Activated naive CD4-positive, alpha-beta T cell treated with anti-CD3 and anti-CD28 coated beads, Interleukin-2, amount 50 U/mL, for 16 hours (primary cell): Measurements from ENCODE around the gene GSTM4.
A peak's percentile ranks its signal among the peaks of the same experiment; 100 is the strongest.
"Not testable (repeated sequence)": the region's sequence is repeated elsewhere in the genome, so short reads cannot be mapped to it uniquely, and the experiment has no call there.

Experiments
- DNase-seq: peaks from one replicate; pipeline ENCODE4 v3.0.0-alpha.2; 2020

Gene GSTM4

DNA sequence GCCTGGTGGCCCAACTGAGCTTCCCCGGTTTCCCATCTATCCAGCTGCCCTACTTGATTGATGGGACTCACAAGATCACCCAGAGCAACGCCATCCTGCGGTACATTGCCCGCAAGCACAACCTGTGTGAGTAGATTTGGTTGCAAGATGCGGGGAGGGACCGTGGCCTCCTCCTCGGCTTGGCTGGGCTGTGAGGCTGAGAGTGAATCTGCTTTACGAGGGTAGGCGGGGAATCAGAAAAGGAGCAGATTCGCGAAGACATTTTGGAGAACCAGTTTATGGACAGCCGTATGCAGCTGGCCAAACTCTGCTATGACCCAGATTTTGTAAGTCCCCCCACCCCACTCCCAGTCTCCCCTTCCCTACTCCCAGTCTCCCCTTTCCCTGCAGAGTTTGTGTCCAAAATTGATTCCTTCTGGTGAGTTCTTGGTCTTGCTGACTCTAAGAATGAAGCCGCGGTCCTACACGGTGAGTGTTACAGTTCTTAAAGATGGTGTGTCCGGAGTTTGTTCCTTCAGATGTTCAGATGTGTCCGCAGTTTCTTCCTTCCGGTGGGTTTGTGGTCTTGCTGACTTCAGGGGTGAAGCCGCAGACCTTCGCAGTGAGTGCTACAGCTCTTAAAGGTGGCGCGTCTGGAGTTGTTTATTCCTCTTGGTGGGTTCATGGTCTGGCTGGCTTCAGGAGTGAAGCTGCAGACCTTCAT is 13.5 kb downstream of the GSTM4 start:
- no peak for DNase-seq

DNA sequence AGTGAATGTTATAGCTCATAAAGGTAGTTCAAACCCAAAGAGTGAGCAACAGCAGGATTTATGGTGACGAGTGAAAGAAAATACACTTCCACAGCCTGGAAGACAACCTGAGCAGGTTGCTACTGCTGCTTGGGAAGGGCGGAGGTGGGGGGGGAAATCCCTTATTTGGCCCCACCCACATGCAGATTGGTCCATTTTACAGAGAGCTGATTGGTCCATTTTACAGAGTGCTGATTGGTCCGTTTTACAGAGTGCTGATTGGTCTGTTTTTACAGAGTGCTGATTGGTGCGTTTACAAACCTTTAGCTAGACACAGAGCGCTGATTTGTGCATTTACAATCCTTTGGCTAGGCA is 14.0 kb downstream of the GSTM4 start:
- DNase-seq = not testable (repeated sequence)

DNA sequence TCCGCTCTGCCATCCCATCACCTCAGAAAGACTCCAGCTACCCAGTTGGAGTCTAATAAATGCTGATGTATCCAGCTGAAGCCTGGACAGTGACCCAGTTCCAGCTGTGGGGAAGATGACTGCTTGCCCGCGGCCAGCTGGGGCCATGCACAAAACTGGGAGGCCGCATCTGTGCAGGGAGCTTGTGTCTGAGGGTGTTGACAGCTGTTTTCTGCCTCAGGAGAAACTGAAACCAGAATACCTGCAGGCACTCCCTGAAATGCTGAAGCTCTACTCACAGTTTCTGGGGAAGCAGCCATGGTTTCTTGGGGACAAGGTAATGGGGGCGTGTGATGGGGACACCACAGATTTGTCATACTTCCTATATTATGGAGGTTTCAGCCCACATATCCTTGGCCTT is 15.2 kb downstream of the GSTM4 start:
- DNase-seq = no peak

DNA sequence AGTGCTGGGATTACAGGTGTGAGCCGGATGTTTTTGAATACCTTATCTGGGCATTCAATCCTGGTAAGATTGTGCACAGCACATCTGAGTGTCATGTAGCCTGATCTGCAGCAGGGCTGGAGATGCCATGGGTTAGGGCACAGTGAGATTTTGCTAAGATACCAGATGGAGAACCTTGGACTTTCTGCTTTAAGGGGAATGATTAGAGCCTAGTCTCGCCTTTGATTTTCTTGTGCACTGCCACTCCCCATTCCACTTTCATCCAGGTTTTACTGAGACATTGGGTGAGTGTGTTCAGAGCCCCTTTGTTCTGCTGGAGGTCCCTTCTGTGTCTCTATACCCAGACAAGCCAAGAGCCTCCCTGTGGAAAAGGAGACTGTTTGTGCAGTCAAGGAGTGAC is 18.0 kb downstream of the GSTM4 start:
- DNase-seq = not testable (repeated sequence)

DNA sequence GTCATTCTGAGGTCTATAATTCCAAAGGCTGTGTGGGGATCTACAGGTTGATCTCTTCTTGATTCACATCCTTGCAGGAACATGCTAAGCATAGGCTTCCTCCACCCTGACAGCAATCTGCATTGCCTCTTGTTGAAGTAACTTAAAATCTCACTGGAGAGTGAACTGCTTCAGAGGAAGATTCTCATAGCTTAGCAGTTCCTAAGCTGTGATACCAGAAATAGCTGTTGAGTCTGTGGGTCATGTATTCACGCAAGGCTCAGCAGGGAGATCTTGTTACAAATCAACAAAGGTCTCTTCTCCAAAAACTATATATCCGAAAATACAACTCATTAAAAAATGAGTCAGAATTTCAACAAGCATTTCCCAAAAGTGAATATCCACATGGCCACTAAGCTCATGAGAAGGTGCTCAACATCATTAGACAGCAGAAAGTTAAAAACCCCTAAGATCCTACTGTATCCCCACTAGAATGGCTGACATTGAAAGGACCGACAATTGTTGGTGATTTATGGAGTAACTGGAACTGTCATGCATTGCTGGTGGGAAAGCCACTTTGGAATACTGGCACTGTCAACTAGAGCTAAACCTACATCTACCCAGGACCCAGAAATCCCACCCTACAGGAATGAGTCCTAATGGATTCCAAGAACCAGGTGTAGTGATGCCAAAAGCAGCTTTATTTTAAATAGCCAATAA is 20.9 kb downstream of the GSTM4 start:
- not testable (repeated sequence) for DNase-seq

DNA sequence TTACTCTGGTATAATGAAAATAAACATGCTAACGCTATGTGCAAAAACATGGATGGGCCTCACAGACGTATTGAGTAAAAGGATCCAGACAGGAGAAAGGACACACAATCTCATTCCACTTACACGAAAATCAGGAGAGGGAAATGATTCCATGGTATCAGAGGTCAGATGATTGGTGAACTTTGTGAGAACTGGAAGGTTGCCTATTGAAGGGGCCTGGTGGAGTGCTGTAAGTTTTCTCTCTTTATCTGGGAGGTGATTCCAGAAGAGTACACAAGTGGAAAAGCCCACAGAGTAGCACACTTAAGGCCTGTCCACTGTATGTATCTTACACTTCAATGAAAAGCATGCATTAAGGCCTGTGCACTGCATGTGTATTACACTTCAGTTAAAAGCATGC is 21.6 kb downstream of the GSTM4 start:
- DNase-seq = no peak

DNA sequence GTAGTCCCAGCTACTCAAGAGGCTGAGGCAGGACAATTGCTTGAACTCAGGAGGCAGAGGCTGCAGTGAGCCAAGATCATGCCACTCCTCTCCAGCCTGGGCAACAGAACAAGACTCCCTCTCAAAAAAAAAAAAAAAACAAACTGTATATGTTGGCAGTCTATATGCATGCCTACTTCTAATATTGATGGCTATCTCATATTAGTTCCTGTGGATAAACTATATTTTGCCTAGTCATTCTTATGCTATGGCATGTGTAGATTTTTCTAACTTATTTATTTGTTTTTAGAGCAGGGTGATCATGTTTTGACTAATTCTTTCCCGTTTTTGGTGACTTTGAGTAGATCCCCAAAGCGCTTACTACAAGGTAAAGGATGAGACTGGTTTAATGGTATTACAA is 22.7 kb downstream of the GSTM4 start:
- not testable (repeated sequence) for DNase-seq

DNA sequence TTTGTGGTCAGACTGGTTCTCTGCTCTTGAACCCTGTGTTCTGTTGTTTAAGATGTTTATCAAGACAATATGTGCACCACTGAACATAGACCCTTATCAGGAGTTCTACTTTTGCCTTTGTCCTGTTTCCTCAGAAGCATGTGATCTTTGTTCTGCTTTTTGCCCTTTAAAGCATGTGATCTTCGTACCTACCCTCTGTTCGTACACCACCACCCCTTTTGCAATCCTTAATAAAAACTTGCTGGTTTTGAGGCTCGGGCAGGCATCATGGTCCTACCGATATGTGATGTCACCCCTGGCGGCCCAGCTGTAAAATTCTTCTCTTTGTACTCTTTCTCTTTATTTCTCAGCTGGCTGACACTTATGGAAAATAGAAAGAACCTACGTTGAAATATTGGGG is 28.9 kb downstream of the GSTM4 start:
- not testable (repeated sequence) for DNase-seq

DNA sequence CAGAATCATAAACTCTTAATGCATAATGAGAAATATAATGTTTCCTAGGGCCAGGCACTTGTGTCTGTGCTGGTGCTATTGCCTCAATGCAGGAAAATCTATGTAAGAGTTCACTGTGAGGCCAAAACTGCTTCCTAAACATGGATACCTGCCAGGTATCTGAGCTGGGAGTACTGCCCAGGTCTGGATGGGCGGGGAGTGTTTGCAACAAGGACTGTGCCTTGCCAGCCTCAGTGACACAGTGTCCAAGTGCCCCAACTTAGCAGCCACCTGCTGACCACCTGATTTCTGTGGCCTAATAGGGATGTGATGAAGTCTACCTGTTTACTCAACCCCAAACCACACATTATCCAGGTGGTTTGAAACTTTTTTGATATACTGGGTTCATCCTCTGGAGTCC is 29.5 kb downstream of the GSTM4 start:
- DNase-seq = not testable (repeated sequence)

DNA sequence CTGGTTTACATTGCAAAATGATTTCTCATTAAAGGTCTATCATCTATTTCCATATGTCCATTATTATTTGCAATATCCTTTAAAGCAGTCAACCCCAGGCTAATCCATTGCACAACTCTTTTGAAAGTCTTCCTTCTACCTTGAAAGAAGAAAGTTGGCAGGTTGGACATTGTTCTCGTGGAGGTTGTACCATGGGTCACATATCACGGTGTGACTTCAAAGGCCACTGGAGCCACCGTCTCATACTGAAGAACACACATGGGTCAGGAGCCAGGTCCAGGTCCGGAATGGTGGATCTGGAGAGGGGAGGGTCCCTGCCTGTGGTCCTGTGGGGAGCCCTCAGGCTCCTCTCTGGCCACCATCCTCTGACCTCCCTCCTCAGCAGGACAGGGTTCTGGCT is 30.0 kb downstream of the GSTM4 start:
- not testable (repeated sequence) for DNase-seq

DNA sequence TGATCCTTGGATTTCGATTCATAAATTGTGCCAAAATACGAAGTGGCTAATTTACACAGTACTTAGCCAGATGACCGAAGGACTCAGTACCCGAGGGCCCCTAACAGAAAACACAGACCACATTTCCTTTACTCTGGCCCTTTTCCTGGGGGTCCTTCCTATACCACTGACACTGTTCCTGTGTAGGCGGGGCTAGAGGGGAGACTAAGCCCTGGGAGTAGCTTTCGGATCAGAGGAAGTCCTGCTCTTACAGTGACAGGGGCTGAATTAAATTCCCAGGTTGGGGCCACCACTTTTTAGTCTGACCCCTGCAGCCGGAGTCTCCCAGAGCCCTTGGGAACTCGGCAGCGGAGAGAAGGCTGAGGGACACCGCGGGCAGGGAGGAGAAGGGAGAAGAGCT is 31.2 kb downstream of the GSTM4 start:
- DNase-seq = not testable (repeated sequence)

DNA sequence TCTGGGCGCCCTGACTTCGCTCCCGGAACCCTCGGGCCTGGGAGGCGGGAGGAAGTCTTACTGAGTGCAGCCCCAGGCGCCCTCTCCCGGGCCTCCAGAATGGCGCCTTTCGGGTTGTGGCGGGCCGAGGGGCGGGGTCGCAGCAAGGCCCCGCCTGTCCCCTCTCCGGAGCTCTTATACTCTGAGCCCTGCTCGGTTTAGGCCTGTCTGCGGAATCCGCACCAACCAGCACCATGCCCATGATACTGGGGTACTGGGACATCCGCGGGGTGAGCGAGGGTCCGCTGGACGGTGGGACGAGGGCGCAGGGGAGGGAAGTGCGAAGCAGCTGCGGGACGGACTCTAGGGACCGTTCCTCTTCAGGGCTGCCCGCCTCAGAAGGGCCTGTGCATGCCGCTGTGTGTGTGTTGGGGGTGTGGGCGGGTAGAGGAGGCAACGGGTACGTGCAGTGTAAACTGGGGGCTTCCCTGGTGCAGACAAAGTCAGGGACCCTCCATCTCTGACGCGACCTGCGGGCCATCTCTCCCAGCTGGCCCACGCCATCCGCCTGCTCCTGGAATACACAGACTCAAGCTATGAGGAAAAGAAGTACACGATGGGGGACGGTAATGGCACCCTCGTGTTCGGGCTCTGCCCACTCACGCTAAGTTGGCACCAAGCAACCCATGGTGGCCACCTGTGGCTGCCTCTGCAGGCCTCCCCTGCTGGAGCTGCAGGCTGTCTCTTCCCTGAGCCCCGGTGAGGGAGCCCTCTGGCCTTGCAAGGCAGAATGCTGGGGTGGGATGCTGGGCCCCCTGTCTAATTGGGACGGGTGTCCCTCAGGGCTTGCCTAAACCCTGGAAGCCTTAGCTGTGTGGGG is 32.0 kb downstream of the GSTM4 start, which contains the start of gene GSTM1:
GSTM1 (plus strand) TSS at position 177 of the 859 bp plus-strand sequence; CDS start at position 234, 57 bp downstream.
- DNase-seq = peak; percentile 80

DNA sequence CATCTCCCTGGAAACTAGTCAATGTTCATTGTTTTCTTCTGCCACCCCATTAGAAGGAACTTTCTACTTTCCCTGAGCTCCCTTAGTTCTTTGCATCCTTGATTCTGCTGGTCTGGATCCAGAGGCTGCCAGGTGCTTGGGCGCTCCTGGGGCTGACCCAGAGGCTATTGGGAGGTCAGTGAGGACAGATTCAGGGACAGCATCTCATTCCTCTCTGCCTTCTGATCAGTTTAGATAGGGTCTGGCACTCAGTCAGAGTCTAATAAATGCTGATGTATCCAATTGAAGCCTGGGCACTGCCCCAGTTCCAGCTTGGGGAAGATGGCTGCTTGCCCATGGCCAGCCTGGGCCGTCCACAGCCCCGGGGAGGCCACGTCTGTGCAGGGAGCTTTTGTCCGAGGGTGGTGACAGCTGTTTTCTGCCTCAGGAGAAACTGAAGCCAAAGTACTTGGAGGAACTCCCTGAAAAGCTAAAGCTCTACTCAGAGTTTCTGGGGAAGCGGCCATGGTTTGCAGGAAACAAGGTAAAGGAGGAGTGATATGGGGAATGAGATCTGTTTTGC is 34.0 kb downstream of the GSTM4 start:
- DNase-seq = no peak

DNA sequence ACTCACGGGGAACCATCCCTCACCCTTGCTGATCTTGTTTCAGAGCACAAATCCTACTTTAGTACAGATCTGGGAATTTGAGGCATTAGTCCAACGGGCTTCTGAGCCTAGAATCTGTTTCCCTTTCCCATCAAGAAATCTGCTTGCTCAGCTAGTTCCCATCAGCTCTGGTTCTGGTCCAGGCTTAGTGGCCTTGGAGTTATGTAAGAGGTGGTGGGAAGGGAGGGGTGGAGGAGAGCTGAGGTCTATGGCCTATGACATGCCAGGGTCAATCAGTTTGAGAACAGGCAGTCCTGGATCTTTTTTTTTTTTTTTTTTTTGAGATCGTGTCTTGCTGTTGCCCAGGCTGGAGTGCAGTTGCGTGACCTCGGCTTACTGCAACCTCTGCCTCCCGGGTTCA is 35.9 kb downstream of the GSTM4 start:
- no peak for DNase-seq

DNA sequence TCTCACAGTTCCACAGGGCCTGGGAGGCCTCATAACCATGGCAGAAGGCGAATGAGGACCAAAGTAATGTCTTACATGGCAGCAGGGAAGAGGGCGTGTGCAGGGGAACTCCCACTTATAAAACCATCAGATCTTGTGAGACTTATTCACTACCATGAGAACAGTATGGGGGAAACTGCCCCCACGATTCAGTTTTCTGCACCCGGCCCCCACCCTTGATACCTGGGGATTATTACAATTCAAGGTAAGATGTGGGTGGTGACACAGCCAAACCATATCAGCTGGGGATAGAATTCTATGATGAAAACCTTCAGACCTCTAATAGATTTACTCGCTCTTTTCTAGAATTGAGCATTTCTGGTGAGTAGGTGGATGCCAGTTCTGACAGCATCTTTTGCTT is 38.5 kb downstream of the GSTM4 start:
- DNase-seq = not testable (repeated sequence)

DNA sequence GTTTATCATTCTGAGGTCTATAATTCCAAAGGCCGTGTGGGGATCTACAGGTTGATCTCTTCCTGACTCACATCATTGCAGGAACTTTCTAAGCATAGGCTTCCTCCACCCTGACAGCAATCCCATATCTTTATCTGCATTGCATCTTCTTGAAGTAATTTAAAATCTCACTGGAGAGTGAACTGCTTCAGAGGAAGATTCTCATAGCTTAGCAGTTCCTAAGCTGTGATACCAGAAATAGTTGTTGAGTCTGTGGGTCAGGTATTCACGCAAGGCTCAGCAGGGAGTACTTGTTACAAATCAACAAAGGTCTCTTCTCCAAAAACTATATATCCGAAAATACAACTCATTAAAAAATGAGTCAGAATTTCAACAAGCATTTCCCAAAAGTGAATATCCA is 39.2 kb downstream of the GSTM4 start:
- not testable (repeated sequence) for DNase-seq

DNA sequence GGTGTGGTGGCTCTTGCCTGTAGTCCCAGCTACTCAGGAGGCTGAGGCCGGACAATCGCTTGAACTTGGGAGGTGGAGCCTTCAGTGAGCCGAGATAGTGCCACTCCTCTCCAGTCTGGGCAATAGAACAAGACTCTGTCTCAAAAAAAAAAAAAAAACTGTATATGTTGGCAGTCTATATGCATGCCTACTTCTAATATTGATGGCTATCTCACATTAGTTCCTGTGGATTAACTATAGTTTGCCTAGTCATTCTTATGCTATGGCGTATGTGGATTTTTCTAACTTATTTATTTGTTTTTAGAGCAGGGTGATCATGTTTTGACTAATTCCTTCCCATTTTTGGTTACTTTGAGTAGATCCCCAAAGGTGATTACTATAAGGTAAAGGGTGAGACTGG is 41.2 kb downstream of the GSTM4 start:
- no peak for DNase-seq

DNA sequence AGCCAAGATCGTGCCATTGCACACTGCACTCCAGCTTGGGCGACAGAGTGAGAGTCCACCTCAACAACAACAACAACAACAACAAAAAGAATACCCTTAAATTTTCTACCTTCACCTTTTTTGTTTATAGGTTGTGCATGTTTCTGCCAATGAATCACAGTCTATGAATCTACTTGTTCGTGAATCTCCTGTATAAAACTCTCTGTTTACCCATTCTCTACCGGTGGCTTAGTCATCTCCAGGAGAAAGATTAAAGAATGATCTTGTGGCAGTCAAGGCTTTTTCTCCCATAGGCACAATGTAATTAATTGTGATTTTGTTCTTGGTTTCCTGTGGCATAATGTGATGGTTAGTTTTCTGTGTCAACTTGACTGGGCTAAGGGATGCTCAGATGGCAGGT is 42.0 kb downstream of the GSTM4 start:
- not testable (repeated sequence) for DNase-seq

DNA sequence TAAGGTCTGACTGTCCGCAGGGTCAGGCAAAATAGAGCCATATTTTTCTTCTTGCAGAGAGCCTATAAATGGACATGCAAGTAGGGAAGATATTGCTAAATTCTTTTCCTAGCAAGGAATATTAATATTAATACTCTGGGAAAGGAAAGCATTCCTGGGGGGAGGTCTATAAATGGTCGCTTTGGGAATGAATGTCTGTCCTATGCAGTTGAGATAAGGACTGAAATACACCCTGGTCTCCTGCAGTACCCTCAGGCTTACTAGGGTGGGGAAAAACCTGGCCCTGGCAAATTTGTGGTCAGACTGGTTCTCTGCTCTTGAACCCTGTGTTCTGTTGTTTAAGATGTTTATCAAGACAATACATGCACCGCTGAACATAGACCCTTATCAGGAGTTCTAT is 47.0 kb downstream of the GSTM4 start:
- DNase-seq = not testable (repeated sequence)

DNA sequence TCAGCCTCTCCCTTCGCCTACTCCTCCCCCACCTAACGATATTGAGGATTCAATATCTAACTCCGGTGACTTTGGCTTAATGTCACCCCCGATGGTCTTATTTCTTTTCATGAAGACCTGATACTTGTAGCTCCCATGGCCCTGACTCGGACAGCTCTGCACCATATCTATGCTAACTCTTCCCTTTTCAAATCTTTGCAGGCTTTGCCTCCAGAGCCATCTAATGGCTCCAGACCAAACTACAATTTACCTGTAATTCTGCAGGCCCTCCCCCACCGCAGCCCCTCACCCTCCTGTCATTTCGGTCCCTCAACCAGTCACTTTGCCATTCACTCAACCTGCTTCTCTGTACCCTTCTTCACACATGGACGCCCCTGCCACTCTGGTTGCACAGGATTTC is 48.3 kb downstream of the GSTM4 start:
- no peak for DNase-seq

DNA sequence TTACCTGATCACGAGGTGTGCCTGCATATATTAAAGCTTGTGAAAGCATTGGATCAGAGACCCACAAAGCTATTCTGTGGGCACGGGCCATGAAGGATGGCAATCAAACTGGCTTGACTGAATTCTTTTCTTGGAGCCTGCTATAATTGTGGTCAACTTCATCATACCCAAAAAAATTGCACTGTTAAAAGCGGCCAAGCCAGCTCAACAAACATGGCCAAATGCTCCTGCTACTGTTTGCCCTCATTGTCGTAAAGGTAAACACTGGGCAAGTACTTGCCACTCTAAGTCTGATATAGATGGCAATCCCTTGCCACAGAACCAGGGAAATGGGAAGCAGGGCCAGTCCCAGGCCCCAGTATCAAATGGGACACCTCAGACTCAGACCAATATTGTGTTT is 49.5 kb downstream of the GSTM4 start:
- no peak for DNase-seq

DNA sequence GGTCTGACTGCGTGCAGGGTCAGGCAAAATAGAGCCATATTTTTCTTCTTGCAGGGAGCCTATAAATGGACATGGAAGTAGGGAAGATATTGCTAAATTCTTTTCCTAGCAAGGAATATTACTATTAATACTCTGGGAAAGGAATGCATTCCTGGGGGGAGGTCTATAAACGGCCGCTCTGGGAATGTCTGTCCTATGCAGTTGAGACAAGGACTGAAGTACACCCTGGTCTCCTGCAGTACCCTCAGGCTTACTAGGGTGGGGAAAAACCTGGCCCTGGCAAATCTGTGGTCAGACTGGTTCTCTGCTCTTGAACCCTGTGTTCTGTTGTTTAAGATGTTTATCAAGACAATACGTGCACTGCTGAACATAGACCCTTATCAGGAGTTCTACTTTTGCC is 53.0 kb downstream of the GSTM4 start:
- DNase-seq = not testable (repeated sequence)

DNA sequence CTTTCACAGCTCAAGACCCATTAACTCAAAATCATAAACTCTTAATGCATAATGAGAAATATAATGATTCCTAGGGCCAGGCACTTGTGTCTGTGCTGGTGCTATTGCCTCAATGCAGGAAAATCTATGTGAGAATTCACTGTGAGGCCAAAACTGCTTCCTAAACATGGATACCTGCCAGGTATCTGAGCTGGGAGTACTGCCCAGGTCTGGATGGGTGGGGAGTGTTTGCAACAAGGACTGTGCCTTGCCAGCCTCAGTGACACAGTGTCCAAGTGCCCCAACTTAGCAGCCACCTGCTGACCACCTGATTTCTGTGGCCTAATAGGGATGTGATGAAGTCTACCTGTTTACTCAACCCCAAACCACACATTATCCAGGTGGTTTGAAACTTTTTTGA is 53.9 kb downstream of the GSTM4 start:
- not testable (repeated sequence) for DNase-seq
